ENCODE measurements around the gene DZIP3. TPM values are rescaled to one million over a fixed set of nuclear protein-coding genes. Genes with fewer than 3 reads are reported as not detected.

Gene DZIP3
- total RNA-seq, 6 experiments from 2014 or later, result 2.2 to 5.2 (median 3.0) TPM

DNA sequence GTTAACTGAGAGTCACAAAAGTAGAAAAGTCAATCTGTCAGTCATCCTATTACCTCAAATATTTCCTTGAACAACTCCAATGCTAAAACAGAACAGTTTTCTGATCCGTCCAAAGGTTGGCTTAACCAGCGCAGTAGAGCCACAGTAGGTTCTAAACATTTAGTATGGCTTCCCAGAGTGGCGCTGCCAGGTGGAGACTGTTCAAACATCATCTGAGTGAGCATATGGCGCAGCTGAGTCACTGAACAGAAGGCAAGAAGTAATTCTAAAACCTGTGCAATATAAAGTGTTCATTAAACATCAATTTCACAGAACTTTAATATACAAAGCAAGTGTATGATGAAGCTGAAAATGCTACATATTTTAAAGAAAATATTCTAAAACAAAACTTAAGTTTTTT is 20.2 kb upstream of the DZIP3 start:
- WGBS (ENCODE audit: insufficient coverage, low coverage, low lambda C conversion rate, missing lambda C conversion rate), result 100% methylated on average over 2 of the region's 4 CpGs
- H3K9me3 ChIP-seq, result no peaks in the 10 kb centered on the region
- no peak overlapping the region for H3K4me3 ChIP-seq
- H3K36me3 ChIP-seq, result no peaks in the 10 kb centered on the region
- peaks cover 0 to 6% (median 0%) of the 10 kb centered on the region in 4 donors for H3K4me1 ChIP-seq
- intact Hi-C loops (cut with DNase I), result no loop called here
- no peak for DNase-seq
- H3K27me3 ChIP-seq, result no peaks in the 10 kb centered on the region
- no peak overlapping the region for H3K27ac ChIP-seq
- no peak for ATAC-seq
- no peak for TF ChIP-seq POLR2A (IDR thresholded peaks at IDR 0.05)
- TF ChIP-seq, protein P1, sequence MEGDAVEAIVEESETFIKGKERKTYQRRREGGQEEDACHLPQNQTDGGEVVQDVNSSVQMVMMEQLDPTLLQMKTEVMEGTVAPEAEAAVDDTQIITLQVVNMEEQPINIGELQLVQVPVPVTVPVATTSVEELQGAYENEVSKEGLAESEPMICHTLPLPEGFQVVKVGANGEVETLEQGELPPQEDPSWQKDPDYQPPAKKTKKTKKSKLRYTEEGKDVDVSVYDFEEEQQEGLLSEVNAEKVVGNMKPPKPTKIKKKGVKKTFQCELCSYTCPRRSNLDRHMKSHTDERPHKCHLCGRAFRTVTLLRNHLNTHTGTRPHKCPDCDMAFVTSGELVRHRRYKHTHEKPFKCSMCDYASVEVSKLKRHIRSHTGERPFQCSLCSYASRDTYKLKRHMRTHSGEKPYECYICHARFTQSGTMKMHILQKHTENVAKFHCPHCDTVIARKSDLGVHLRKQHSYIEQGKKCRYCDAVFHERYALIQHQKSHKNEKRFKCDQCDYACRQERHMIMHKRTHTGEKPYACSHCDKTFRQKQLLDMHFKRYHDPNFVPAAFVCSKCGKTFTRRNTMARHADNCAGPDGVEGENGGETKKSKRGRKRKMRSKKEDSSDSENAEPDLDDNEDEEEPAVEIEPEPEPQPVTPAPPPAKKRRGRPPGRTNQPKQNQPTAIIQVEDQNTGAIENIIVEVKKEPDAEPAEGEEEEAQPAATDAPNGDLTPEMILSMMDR (IDR thresholded peaks at IDR 0.05), result no peak

DNA sequence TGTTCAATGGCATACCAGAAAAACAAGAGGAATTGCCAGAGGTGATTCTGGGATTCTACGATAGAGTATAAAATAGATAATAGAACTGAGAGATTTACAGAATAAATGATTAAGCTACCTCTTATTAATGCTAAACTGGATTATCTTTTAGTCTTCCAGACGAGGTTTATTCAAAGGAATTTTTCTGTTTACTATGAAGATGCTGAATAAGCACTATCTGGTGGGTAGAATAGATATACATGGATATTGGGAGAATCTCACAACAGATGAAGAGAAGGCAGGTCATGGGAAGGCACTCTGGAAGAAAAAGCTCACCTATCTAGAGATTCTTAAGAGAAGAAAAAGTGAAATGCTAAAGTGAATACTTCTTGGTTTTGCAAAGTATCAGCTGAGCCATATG is 11.5 kb upstream of the DZIP3 start:
- WGBS (ENCODE audit: insufficient coverage, low coverage, low lambda C conversion rate, missing lambda C conversion rate), result 51% methylated on average over 2 of the region's 2 CpGs
- TF ChIP-seq, protein P1 (IDR thresholded peaks at IDR 0.05), result no peak
- no peak for TF ChIP-seq POLR2A (IDR thresholded peaks at IDR 0.05)
- H3K4me1 ChIP-seq, result no peaks in the 10 kb centered on the region
- H3K4me3 ChIP-seq, result no peak overlapping the region
- no peaks in the 10 kb centered on the region for H3K9me3 ChIP-seq
- H3K36me3 ChIP-seq, result no peaks in the 10 kb centered on the region
- ATAC-seq (no peak), DNase-seq (no peak)
- no peak overlapping the region for H3K27ac ChIP-seq
- H3K27me3 ChIP-seq, result no peaks in the 10 kb centered on the region
- intact Hi-C loops (cut with DNase I), result no loop called here

DNA sequence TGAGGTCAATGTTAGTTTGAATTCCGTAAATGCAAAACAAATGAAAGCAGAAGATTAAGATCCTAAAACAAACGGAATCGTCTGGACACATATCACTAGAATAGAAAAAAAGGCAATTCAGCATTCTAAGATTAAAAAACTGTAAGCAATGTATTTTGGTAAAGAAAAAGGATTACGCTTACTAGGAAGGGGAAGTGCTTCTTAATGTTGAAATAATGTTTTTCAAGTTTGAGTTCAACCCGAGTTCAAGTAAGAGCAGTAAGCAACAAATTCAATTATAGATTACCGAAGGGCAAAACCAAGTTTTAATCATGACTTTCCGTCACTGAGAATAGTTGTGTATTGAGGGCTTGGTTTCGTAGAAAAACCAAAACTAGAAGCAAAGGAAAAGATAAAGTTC is 921 bp upstream of the DZIP3 start:
- WGBS (ENCODE audit: insufficient coverage, low coverage, low lambda C conversion rate, missing lambda C conversion rate), result 1% methylated on average over 8 of the region's 8 CpGs
- Histone ChIP-seq H3K36me3 (no peaks in the 10 kb centered on the region), H3K4me1 (peaks cover 0 to 7% (median 0%) of the 10 kb centered on the region in 4 donors), H3K9me3 (no peaks in the 10 kb centered on the region), H3K27me3 (no peaks in the 10 kb centered on the region), H3K4me3 (peak overlapping the region; percentile 76 to 81 (median 80)), H3K27ac (peak overlapping the region; percentile 94 to 97 (median 95))
- TF ChIP-seq, protein P1 (IDR thresholded peaks at IDR 0.05), result no peak
- no peak for TF ChIP-seq POLR2A (IDR thresholded peaks at IDR 0.05)
- DNase-seq, result no peak
- ATAC-seq, result no peak
- intact Hi-C loops (cut with DNase I), result no loop called here

DNA sequence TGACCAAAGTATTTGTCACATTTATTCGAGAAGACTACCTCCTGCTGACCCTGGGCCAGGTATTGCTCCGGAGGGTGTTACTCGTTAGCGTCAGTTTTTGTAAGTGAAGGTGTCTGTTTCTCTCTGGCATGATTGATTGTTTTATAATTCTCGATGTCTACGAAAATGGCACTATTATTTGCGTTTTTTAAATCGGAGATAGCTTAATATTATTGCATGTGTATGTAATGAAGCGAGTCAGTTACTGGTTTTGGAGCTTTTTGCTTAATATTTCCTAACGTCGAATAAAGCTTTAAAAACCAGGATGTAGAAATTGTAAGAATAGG is 439 bp downstream of the DZIP3 start:
- H3K4me3 ChIP-seq, result peak overlapping the region; percentile 76 to 81 (median 80)
- no peaks in the 10 kb centered on the region for H3K9me3 ChIP-seq
- no peaks in the 10 kb centered on the region for H3K27me3 ChIP-seq
- intact Hi-C loops (cut with DNase I), result no loop called here
- H3K36me3 ChIP-seq, result no peaks in the 10 kb centered on the region
- H3K4me1 ChIP-seq, result peaks cover 0 to 7% (median 0%) of the 10 kb centered on the region in 4 donors
- 0% methylated on average over 11 of the region's 11 CpGs for WGBS (ENCODE audit: insufficient coverage, low coverage, low lambda C conversion rate, missing lambda C conversion rate)
- TF ChIP-seq POLR2A (IDR thresholded peaks at IDR 0.05), result no peak
- TF ChIP-seq, protein P1 (IDR thresholded peaks at IDR 0.05), result no peak
- no peak for DNase-seq
- no peak for ATAC-seq
- H3K27ac ChIP-seq, result peak overlapping the region; percentile 94 to 97 (median 95)

DNA sequence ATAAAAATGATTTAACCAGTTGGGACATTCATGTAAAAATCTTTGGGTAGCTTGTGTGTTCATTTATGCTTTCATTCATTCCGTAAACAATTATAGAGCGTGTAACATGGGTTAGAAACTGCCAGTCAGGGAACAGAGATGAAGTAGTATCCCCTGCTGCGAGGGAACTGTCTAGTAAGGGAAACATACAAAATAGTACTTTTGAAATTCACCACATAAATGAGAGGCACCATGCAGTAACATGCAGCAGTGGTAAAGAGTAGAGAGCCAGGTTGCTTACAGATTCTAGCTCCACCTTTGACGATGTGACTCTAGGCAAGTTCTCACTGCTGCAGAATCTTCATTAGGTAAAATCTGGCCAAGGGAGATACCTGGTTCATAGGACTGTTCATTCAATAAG is 938 bp downstream of the DZIP3 start:
- 14% methylated on average over 4 of the region's 4 CpGs for WGBS (ENCODE audit: insufficient coverage, low coverage, low lambda C conversion rate, missing lambda C conversion rate)
- Histone ChIP-seq H3K4me1 (peaks cover 0 to 7% (median 0%) of the 10 kb centered on the region in 4 donors), H3K4me3 (peak overlapping the region; percentile 76 to 81 (median 80)), H3K27ac (no peak overlapping the region), H3K27me3 (no peaks in the 10 kb centered on the region), H3K9me3 (no peaks in the 10 kb centered on the region), H3K36me3 (no peaks in the 10 kb centered on the region)
- DNase-seq, result no peak
- intact Hi-C loops (cut with DNase I), result no loop called here
- no peak for TF ChIP-seq POLR2A (IDR thresholded peaks at IDR 0.05)
- TF ChIP-seq, protein P1 (IDR thresholded peaks at IDR 0.05), result no peak
- ATAC-seq, result no peak

Measured in right lobe of liver (tissue), 6 donors.